GM19438 (cell line): ENCODE data around the gene FBF1.

ENCODE experiments used
- ATAC-seq: cut with Tn5 transposase; IDR thresholded peaks from one replicate; pipeline ENCODE4 v1.9.1; 2021; ENCODE audit warnings: low read depth; ENCODE audit not compliant: unreplicated experiment

The FBF1 gene

GRCh38 chr17:75950855-75951554 is 10.2 kb upstream of the FBF1 start:
- no peak for ATAC-seq

GRCh38 chr17:75950421-75950820 is 9.6 kb upstream of the FBF1 start:
- no peak for ATAC-seq

- no peak for ATAC-seq
Observed at GRCh38 chr17:75945211-75945610, 4.4 kb upstream of the FBF1 start.

GRCh38 chr17:75943491-75943890 is 2.6 kb upstream of the FBF1 start:
- ATAC-seq, result no peak

- no peak for ATAC-seq
Observed at GRCh38 chr17:75942473-75942872, 1.6 kb upstream of the FBF1 start.

- no peak for ATAC-seq
Observed at GRCh38 chr17:75941442-75941819, 589 bp upstream of the FBF1 start.

- no peak for ATAC-seq
Observed at GRCh38 chr17:75937652-75938051, 3.2 kb downstream of the FBF1 start.

GRCh38 chr17:75933808-75934207 is 7.0 kb downstream of the FBF1 start:
- ATAC-seq, result no peak

- no peak for ATAC-seq
Observed at GRCh38 chr17:75932852-75933251, 8.0 kb downstream of the FBF1 start.

GRCh38 chr17:75931062-75931461 is 9.8 kb downstream of the FBF1 start:
- ATAC-seq, result no peak

GRCh38 chr17:75927286-75927922 is 13.4 kb downstream of the FBF1 start:
- ATAC-seq, result no peak

GRCh38 chr17:75926456-75926855 is 14.4 kb downstream of the FBF1 start:
- no peak for ATAC-seq

GRCh38 chr17:75925912-75926311 is 14.9 kb downstream of the FBF1 start:
- no peak for ATAC-seq

- no peak for ATAC-seq
Observed at GRCh38 chr17:75925103-75925502, 15.7 kb downstream of the FBF1 start.

GRCh38 chr17:75922963-75923874 is 17.6 kb downstream of the FBF1 start:
- ATAC-seq, result no peak

GRCh38 chr17:75922173-75922961 is 18.5 kb downstream of the FBF1 start:
- no peak for ATAC-seq

- ATAC-seq, result no peak
Observed at GRCh38 chr17:75921596-75921995, 19.2 kb downstream of the FBF1 start.

GRCh38 chr17:75920045-75920560 is 20.7 kb downstream of the FBF1 start:
- ATAC-seq, result no peak

GRCh38 chr17:75919611-75920010 is 21.2 kb downstream of the FBF1 start:
- no peak for ATAC-seq

GRCh38 chr17:75917917-75918445 is 22.9 kb downstream of the FBF1 start:
- no peak for ATAC-seq
